Measurements from ENCODE around the gene ZNF32. TPM values are rescaled to one million over a fixed set of nuclear protein-coding genes. Genes with fewer than 3 reads are reported as not detected.

ZNF32 gene
- total and polyA plus RNA-seq, 4 donors, result 42.3 to 91.9 (median 70.5) TPM

DNA sequence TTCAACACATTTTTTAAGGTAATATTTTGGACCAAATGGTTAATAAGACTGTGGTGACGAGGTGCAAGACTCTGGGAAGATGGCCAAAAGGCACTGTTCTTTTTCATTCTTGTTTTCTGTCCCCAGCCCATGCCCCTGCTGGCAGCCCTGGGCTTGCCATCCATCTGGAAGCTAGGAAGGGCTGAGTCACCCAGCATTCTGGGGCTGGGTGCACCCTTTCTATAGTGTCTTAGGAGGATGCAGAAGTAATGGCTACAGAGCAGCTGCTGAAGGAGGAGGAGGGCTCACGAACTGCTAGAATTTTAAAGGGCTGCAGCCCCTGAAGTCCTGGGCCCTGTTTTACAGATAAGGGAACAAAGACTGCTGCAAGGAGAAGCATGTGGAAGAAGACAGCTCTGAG lies 42.8 kb upstream of the ZNF32 start:
- peaks cover 2% of the 10 kb centered on the region for H3K27me3 ChIP-seq (ENCODE audit: control insufficient read depth, insufficient read depth, low read length)
- peaks cover 25% of the 10 kb centered on the region for H3K4me1 ChIP-seq (ENCODE audit: control insufficient read depth, insufficient read depth, low read length)
- H3K27ac ChIP-seq (ENCODE audit: low read depth, low read length), result no peak overlapping the region
- no peaks in the 10 kb centered on the region for H3K9me3 ChIP-seq (ENCODE audit: control insufficient read depth, insufficient read depth, low read length)
- 88% methylated on average over 1 of the region's 2 CpGs for WGBS (ENCODE audit: insufficient coverage)
- H3K4me3 ChIP-seq (ENCODE audit: low read depth, low read length), result no peak overlapping the region
- DNase-seq (ENCODE audit: low read depth in 4 of 6, low spot score in 6 of 6), result peak in 1 of 6 donors; percentile 66
- no peaks in the 10 kb centered on the region for H3K36me3 ChIP-seq (ENCODE audit: control insufficient read depth, insufficient read depth, low read length)

DNA sequence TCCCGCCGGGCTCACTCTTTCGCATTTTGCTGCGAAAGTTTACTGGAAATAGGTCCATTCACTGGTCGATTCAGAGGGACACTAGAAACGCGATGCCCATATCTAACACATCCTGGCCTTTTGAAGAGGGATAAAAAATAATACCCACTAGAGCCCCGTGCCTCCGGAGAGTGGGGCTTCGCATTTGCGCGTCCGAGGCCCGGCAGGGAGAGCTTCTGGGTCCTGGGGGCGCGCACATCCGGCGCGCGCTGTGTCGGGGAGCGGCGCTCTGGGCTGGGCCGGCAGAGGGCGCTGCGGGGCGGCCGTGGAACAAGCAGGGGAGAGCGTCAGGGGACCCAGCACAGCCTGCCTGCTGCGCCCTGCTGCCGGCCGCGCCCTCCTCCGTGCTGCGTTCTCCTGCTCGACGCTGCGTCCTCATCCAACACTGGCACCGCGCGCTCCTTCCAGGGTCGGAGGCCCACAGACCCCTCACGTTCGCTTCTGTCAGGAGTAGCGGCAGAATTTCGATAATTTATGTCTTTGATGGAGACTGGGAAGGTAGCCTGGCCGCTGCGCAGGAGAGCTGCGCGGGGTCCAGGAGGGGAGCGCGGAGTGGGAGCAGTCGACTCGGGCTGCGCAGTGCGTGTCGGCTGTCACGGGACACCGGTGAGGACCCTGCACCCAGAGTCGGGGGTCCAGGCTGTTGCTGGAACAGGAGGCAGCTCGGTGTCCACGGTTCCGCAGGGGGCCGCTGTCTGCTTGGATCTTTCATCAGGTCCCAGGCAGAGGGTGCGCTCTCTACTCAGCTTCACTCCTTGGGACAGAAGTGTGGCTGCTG lies 41.5 kb upstream of the ZNF32 start:
- H3K9me3 ChIP-seq (ENCODE audit: control insufficient read depth, insufficient read depth, low read length), result no peaks in the 10 kb centered on the region
- peak; percentile 74 to 95 (median 78) for DNase-seq (ENCODE audit: low read depth in 4 of 6, low spot score in 6 of 6)
- H3K36me3 ChIP-seq (ENCODE audit: control insufficient read depth, insufficient read depth, low read length), result no peaks in the 10 kb centered on the region
- peak overlapping the region; percentile 65 for H3K4me3 ChIP-seq (ENCODE audit: low read depth, low read length)
- H3K27me3 ChIP-seq (ENCODE audit: control insufficient read depth, insufficient read depth, low read length), result peaks cover 2% of the 10 kb centered on the region
- H3K27ac ChIP-seq (ENCODE audit: low read depth, low read length), result peak overlapping the region; percentile 61
- H3K4me1 ChIP-seq (ENCODE audit: control insufficient read depth, insufficient read depth, low read length), result peaks cover 25% of the 10 kb centered on the region
- under 1% methylated on average over 64 of the region's 65 CpGs for WGBS (ENCODE audit: insufficient coverage)

DNA sequence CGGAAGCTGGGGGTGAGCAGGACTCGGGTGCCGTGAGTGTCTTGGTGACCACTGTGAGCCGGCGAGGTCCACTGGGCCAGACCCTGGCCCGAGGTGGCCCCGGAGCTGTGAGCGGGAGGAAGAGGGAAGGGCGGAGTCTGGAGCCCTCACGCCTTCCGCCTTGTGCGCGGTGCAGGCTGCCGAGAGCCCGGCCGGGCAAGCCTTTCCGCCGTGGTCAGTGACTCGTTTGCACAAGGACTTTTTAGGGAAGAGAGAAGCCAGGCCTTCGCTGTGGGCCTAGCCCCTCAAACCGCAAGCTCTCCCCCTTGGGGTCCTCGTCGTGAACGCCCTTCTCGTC lies 40.9 kb upstream of the ZNF32 start:
- Histone ChIP-seq H3K4me3 (ENCODE audit: low read depth, low read length) (peak overlapping the region; percentile 65), H3K4me1 (ENCODE audit: control insufficient read depth, insufficient read depth, low read length) (peaks cover 25% of the 10 kb centered on the region), H3K36me3 (ENCODE audit: control insufficient read depth, insufficient read depth, low read length) (no peaks in the 10 kb centered on the region), H3K9me3 (ENCODE audit: control insufficient read depth, insufficient read depth, low read length) (no peaks in the 10 kb centered on the region), H3K27me3 (ENCODE audit: control insufficient read depth, insufficient read depth, low read length) (peaks cover 2% of the 10 kb centered on the region), H3K27ac (ENCODE audit: low read depth, low read length) (no peak overlapping the region)
- DNase-seq (ENCODE audit: low read depth in 4 of 6, low spot score in 6 of 6), result no peak
- 11% methylated on average over 25 of the region's 25 CpGs for whole genome bisulfite sequencing (ENCODE audit: insufficient coverage)

DNA sequence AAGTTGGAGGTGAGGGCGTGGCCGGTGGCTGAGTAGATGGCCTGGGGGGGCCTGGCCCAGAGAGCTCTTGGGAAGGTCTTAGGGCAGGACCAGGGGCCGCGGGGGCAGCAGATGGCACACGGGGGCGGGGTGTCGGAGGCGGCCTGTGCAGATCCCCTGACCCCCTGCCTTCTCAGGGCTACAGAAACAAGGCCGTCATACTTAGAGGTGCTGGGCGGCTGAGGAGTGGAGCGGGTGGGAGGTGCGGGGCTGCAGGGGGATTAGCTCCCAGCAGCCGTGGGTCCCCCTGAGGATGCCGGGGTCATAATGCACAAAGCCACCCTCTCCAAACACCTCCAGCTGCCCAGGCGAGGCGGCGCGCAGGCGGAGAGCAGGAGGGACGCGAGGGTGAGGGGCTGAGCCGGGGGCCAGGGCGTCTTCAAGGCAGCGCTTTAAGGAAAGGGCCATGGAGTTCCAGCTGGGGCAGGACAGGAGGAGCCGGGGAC lies 40.4 kb upstream of the ZNF32 start:
- Histone ChIP-seq H3K4me3 (ENCODE audit: low read depth, low read length) (peak overlapping the region; percentile 65), H3K27me3 (ENCODE audit: control insufficient read depth, insufficient read depth, low read length) (peaks cover 2% of the 10 kb centered on the region), H3K36me3 (ENCODE audit: control insufficient read depth, insufficient read depth, low read length) (no peaks in the 10 kb centered on the region), H3K4me1 (ENCODE audit: control insufficient read depth, insufficient read depth, low read length) (peaks cover 25% of the 10 kb centered on the region), H3K27ac (ENCODE audit: low read depth, low read length) (no peak overlapping the region), H3K9me3 (ENCODE audit: control insufficient read depth, insufficient read depth, low read length) (no peaks in the 10 kb centered on the region)
- DNase-seq (ENCODE audit: low read depth in 4 of 6, low spot score in 6 of 6), result no peak
- WGBS (ENCODE audit: insufficient coverage), result 69% methylated on average over 22 of the region's 25 CpGs

DNA sequence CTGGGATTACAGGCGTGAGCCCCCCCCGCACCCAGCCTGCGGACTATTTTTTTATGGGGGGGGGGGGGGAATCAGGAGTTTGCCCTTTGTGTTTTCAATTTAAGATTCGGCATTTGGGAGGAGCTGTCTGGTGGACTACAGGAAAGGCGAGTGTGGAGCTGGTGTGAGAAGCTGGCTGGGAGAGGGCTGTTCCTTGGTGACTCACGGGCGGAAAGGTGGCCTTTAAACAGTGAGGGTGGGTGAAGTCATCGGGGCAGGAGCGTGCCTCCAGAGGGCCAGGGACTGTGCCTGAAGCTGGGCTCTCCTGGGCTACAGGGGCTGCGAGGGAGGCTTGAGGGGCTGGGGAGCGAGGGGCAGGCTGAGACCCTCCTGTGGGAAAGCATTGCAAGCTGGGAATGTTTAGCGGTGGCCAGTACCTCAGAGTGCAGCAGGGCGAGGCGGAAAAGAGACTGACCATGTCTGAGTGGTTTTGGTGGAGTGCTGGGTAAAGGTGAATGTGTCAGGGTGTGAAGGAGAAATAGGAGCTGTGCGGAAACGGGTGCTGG lies 39.7 kb upstream of the ZNF32 start:
- Histone ChIP-seq H3K27me3 (ENCODE audit: control insufficient read depth, insufficient read depth, low read length) (peaks cover 2% of the 10 kb centered on the region), H3K4me1 (ENCODE audit: control insufficient read depth, insufficient read depth, low read length) (peaks cover 25% of the 10 kb centered on the region), H3K36me3 (ENCODE audit: control insufficient read depth, insufficient read depth, low read length) (no peaks in the 10 kb centered on the region), H3K4me3 (ENCODE audit: low read depth, low read length) (no peak overlapping the region), H3K27ac (ENCODE audit: low read depth, low read length) (no peak overlapping the region), H3K9me3 (ENCODE audit: control insufficient read depth, insufficient read depth, low read length) (no peaks in the 10 kb centered on the region)
- WGBS (ENCODE audit: insufficient coverage), result 88% methylated on average over 16 of the region's 16 CpGs
- no peak for DNase-seq (ENCODE audit: low read depth in 4 of 6, low spot score in 6 of 6)

DNA sequence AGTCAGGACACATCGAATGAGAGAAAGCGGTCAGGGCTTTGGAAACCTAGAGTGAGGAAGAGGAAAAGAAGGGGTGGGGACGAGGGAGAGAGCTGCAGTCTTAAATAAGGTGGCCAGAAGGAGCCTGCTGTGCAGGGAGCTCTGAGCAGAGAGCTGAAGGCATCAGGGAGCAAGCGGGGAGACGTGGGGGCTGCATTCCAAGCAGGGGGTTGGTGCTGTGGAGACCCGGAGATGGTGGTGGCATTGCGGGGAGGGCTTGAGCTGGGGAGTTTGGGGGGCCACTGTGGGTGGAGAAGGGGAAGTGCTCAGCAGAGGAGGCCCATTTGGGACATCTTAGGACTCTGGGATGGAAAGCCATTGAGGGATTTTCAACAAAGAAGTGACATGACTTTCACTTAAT lies 38.7 kb upstream of the ZNF32 start:
- DNase-seq (ENCODE audit: low read depth in 4 of 6, low spot score in 6 of 6), result no peak
- WGBS (ENCODE audit: insufficient coverage), result 70% methylated on average over 7 of the region's 7 CpGs
- H3K4me1 ChIP-seq (ENCODE audit: control insufficient read depth, insufficient read depth, low read length), result peaks cover 25% of the 10 kb centered on the region

DNA sequence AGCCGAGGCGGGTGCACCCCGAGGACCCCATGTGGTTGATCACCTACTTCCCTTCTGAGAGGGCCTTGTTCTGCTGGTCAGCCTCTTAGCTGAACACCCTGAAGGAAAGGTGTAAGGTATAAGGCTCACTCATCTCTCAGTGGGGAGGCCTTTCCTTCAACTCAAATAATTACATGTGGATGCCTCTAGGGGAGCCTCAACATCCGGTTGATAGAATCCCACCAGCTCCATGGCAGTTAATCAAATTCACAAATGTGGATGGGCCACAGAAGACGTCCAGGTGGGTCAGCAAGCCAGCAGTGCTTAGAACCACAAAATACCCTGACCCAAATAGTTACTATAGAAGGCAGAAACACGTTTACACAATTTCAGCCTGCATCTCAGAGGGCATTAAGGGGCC lies 37.7 kb upstream of the ZNF32 start:
- DNase-seq (ENCODE audit: low read depth in 4 of 6, low spot score in 6 of 6), result no peak
- 50% methylated on average over 3 of the region's 6 CpGs for WGBS (ENCODE audit: insufficient coverage)

More for the DNA sequence above, 38.7 kb upstream of the ZNF32 start:
- no peaks in the 10 kb centered on the region for H3K9me3 ChIP-seq (ENCODE audit: control insufficient read depth, insufficient read depth, low read length)
- H3K27ac ChIP-seq (ENCODE audit: low read depth, low read length), result no peak overlapping the region
- H3K36me3 ChIP-seq (ENCODE audit: control insufficient read depth, insufficient read depth, low read length), result no peaks in the 10 kb centered on the region
- peaks cover 2% of the 10 kb centered on the region for H3K27me3 ChIP-seq (ENCODE audit: control insufficient read depth, insufficient read depth, low read length)
- H3K4me3 ChIP-seq (ENCODE audit: low read depth, low read length), result no peak overlapping the region

DNA sequence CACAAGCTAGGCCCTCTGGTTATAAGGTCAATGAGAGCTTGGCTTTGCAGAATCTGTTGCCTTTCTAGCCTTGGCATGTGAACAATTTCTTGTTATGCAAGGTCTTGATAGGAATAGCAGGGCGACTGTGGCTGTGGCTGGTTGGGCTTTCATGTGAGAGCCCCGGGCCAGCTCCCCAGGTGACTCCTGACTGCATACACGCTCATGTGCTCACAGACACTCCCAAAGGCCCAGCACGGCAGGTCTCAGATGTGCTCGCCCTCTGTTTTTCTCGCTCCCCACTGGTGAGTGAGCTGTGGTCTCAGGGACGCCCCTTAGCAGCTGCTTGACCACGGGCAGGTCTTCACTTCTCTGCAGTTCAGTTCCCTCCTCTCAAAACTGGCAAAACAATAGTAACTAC lies 37.1 kb upstream of the ZNF32 start:
- no peaks in the 10 kb centered on the region for H3K36me3 ChIP-seq (ENCODE audit: control insufficient read depth, insufficient read depth, low read length)
- peaks cover 24% of the 10 kb centered on the region for H3K4me1 ChIP-seq (ENCODE audit: control insufficient read depth, insufficient read depth, low read length)
- no peak overlapping the region for H3K27ac ChIP-seq (ENCODE audit: low read depth, low read length)
- no peak for DNase-seq (ENCODE audit: low read depth in 4 of 6, low spot score in 6 of 6)
- no peak overlapping the region for H3K4me3 ChIP-seq (ENCODE audit: low read depth, low read length)
- H3K27me3 ChIP-seq (ENCODE audit: control insufficient read depth, insufficient read depth, low read length), result peaks cover 2% of the 10 kb centered on the region
- H3K9me3 ChIP-seq (ENCODE audit: control insufficient read depth, insufficient read depth, low read length), result no peaks in the 10 kb centered on the region
- WGBS (ENCODE audit: insufficient coverage), result 83% methylated on average over 6 of the region's 8 CpGs

More for the DNA sequence above, 37.7 kb upstream of the ZNF32 start:
- H3K4me1 ChIP-seq (ENCODE audit: control insufficient read depth, insufficient read depth, low read length), result peaks cover 21% of the 10 kb centered on the region
- no peak overlapping the region for H3K4me3 ChIP-seq (ENCODE audit: low read depth, low read length)
- no peaks in the 10 kb centered on the region for H3K36me3 ChIP-seq (ENCODE audit: control insufficient read depth, insufficient read depth, low read length)
- no peak overlapping the region for H3K27ac ChIP-seq (ENCODE audit: low read depth, low read length)
- no peaks in the 10 kb centered on the region for H3K9me3 ChIP-seq (ENCODE audit: control insufficient read depth, insufficient read depth, low read length)
- H3K27me3 ChIP-seq (ENCODE audit: control insufficient read depth, insufficient read depth, low read length), result peaks cover 2% of the 10 kb centered on the region

DNA sequence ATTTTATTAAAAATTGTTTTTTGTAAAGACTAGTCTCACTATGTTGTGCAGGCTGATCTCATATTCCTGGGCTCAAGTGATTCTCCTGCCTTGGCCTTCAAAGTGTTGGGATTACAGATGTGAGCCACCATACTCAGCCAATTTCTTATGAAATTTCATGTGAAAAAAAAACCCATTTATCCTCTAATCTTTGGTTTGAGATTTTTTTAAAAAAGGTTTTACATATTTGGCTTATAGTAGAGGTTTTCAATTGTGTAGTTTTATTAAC lies 35.5 kb upstream of the ZNF32 start:
- peaks cover 14% of the 10 kb centered on the region for H3K4me1 ChIP-seq (ENCODE audit: control insufficient read depth, insufficient read depth, low read length)
- H3K27me3 ChIP-seq (ENCODE audit: control insufficient read depth, insufficient read depth, low read length), result peaks cover 2% of the 10 kb centered on the region
- H3K27ac ChIP-seq (ENCODE audit: low read depth, low read length), result no peak overlapping the region
- no peak overlapping the region for H3K4me3 ChIP-seq (ENCODE audit: low read depth, low read length)
- H3K9me3 ChIP-seq (ENCODE audit: control insufficient read depth, insufficient read depth, low read length), result no peaks in the 10 kb centered on the region
- H3K36me3 ChIP-seq (ENCODE audit: control insufficient read depth, insufficient read depth, low read length), result no peaks in the 10 kb centered on the region
- DNase-seq (ENCODE audit: low read depth in 4 of 6, low spot score in 6 of 6), result no peak

Measured in spinal cord (tissue), 10 donors.